ENCODE results near the gene KRT75.
"Not testable (repeated sequence)": the region's sequence is repeated elsewhere in the genome, so short reads cannot be mapped to it uniquely, and the experiment has no call there.

The KRT75 gene

DNA sequence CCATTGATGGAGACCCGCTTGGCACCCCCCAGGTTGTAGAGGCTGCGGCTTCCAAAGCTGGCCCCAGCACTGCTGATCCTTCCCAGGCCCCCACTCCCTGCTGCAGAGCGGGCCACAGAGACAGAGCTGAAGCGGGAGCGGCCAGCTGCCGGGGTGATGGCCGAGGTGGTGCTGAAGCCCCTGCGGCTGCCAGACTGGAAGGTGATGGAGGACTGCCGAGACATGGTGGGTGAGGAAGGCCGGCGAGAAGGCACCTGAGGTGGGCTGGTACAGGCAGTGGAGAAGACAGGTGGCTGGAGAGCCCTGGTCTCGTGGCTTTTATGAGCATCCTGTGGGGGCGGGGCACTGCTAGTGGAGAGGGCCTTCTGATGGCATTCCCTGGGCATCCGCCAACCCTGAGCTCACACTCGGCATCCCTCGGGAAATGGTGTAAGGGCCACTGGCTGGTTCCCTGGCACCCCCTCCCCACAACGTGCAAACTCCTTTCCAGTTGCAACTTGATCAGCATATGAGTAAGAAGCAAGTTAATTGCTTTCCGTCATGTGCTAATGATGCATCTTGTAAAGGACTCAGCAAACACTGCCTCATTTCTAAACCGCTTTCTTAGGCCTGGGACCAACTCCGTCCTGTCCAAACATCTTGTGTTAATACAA, at the start of gene KRT75:
TSS of gene KRT75 (minus strand) at position 291 of the 653 bp plus-strand sequence. CDS start at position 224, 67 bp downstream.
- no peak for DNase-seq

DNA sequence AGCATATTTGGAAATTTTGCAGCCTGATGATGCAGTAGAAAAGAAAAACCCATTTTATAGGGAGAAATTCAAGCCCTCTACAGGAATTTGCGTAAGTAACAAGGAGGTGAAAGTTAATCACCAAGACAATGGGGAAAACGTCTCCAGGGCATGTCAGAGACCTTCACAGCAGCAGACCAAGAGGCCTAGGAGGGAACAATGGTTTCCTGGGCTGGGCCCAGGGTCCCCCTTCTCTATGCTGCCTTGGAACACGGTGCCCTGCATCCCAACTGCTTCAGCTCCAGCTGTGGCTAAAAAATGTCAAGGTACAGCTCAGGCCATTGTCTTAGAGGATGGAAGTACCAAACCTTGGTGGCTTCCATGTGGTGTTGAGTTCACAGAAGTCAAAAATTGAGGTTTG, 45.9 kb upstream of the KRT75 start:
- ATAC-seq (no peak), DNase-seq (no peak)

More for the DNA sequence above, at the start of gene KRT75:
- no peak for ATAC-seq

GRCh38 chr12:52477651-52478050, 43.5 kb upstream of the KRT75 start:
- DNase-seq (no peak), ATAC-seq (no peak)

GRCh38 chr12:52474212-52474611, 40.0 kb upstream of the KRT75 start:
- DNase-seq (no peak), ATAC-seq (no peak)

- DNase-seq, result no peak
- no peak for ATAC-seq
These were observed 39.6 kb upstream of the KRT75 start, which contains the start of gene KRT6C for GRCh38 chr12:52473768-52474167. Gene KRT6C (minus strand): TSS chr12:52473805. CDS start chr12:52473737, 68 bp downstream.

GRCh38 chr12:52469853-52470252, 35.7 kb upstream of the KRT75 start:
- ATAC-seq, result no peak
- no peak for DNase-seq

DNA sequence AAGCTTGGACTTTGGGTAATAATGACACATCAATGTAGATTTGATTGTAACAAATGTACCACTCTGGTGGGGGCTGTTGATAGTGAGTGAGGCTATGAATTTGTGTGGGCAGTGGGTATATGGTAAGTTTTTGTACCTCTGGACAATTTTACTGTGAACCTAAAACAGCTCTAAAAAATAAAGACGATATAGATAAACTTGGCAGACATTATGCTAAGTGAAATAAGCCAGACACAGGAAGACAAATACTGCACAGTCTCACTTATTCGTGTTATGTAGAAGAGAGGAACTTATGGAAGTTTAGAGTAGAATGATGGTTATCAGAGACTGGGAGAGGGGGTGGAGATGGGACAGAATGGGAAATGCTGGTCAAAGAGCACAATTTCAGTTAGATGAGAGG, 30.7 kb upstream of the KRT75 start:
- DNase-seq (no peak), ATAC-seq (no peak)

DNA sequence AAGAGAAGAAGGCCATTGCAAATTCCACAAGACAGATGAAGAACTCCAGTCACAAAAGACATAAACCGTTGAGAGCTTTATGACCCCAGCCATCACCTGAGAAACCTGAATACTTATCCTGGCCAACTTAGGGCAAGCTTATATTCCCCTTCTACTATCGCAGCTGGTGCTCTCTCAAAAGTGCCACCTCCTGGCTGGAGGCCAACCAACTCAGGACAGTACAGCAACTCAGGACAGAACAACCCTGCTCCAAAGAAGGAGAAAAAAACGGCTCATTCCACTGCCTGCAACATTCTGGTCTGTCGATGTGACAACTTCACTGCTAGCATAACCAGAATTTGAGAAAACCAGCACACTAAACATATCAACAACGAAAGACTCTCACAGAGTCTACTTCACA, 27.5 kb upstream of the KRT75 start:
- no peak for ATAC-seq
- DNase-seq, result no peak

GRCh38 chr12:52458861-52459260, 24.7 kb upstream of the KRT75 start:
- DNase-seq (no peak), ATAC-seq (no peak)

GRCh38 chr12:52455821-52456220, 21.6 kb upstream of the KRT75 start:
- ATAC-seq (no peak), DNase-seq (no peak)

DNA sequence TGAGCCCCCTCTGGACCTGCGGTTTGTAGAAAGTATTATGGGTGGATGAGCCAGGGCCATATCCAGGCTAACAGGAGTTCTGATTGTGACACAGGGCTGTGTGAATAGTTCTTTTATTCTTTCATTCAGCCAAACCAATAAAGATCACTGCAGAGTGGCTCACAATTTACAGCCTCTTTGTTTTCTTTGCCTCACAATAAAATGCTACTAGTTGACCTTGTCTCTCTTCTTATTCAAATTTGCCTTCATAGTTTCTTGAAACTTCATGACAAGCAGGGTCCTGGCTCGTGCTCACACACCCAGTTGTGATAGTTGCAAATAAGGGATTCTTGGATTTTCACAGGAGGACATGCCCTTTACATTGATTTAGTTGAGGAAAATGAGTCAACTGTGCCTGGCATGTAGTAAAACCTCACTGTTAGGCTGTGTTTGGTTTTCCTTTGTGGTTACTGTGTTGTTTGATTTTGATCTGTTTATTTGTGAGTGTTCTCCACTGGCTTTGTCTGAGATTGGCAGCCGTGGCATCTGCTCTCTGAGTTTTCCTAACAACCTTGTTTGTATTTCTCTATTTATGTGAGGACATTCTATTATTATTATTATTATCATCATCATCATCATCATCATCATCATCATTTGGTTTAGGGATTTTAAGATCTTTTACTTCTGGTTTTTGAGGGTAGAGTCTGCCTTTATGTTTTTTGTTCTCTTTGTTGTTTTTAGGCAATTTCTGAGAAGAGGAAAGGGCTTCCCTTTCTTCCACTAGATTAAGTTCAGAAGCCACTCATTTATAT, 20.4 kb upstream of the KRT75 start:
- ATAC-seq, result no peak

GRCh38 chr12:52452101-52452500, 17.9 kb upstream of the KRT75 start, which contains the start of gene KRT6B:
Gene KRT6B (minus strand): TSS chr12:52452146. CDS start chr12:52452078, 68 bp downstream.
- DNase-seq, result no peak
- no peak for ATAC-seq

More for the DNA sequence above, 20.4 kb upstream of the KRT75 start:
- no peak for DNase-seq

DNA sequence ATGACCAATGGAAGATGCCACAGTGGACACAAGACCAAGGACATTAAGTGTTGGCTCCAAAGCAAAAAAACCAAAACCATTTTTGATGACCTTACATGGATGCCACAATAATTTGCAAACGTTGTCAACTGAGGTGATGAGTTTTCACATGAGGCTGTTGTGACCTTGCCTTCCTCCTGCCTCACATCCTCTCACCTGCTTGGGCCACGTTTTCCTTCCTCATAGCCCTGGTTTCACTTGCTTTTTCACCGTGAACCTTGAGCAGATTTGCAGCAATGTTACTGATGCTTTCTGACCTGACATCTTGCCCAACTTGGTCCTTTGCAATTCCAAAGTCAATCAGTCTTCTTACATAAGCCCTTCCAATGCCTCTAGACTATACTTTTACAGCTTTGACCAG, 14.1 kb upstream of the KRT75 start:
- DNase-seq, result no peak
- ATAC-seq, result no peak

DNA sequence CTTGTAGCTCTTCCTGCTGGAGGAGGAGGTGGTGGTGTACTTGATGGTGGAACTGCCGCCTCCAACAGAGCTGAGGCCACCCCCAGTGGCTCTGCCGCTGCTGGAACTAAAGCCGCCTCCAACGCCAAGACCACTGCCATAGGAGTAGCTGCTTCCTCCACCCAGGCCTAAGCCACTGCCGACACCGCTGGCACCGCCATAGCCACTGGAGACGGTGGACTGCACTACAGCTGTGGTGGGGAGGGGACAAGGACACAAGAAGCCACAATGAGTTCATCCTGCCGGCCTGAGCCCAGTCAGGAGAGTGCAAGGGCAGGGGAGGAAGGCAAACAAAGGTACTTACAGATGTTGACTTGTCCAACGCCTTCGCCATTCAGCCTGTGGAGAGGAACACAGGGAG, 13.0 kb upstream of the KRT75 start:
- ATAC-seq, DNase-seq: not testable (repeated sequence)

GRCh38 chr12:52446367-52447045, 12.3 kb upstream of the KRT75 start:
- no peak for DNase-seq
- no peak for ATAC-seq

DNA sequence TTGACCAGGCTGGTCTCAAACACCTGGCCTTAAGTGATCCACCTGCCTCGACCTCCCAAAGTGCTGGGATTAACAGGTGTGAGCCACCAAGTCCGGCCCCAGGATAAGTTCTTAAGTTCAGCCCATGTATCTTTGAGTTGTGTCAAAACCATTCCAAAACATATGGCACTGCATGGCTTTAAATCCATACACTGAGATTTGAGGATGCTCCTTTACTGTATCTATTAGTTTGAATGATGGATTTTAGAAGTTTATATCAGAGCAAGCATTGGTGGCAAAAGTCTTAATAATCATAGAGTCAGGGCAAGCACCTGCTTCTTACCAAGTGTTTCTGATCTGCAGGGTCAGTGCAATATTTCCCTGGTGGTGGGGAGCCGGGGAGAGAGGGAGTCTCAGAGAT, 11.7 kb upstream of the KRT75 start:
- no peak for DNase-seq
- ATAC-seq, result no peak

DNA sequence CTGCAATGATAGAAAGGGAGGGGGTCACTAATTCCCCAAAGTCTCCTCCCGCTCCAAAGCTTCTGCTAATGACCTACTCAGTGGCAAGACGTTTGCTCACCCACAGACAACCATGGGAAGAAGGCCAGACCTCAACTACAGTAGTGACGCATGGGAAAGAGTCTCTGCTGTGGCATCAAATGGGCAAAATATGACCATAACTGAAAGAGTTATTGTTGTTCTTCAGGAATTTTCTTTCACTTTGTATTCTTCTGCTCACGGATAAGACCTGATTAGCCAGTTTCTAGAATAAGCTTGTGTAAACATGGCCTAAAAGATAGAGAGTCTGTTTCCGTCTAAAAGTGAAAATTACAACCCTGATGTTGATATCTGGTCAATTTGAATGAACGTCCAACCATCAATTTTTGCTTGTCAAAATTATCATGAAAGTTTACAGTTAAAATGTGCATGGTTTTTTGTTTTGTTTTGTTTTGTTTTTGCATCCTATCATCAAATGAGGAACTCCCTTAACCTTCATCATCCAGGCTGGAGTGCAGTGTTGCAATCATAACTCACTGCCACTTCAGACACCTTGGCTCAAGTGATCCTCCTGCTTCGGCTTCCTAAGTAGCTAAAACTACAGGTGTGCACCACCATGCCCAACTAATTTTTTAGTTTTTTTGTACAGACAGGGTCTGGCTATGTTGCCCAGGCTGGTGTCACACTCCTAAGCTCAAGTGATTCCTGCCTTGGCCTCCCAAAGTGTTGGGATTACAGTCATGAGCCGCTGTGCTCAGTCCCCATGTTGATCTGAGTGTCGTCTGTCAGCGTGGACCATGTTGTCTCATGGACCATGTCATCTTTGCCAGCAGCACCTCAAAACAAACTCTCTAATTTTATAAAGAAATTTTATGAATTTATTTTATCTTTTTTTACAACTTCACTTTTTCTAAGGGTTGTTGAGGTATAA, 10.8 kb upstream of the KRT75 start:
- ATAC-seq (no peak), DNase-seq (no peak)

DNA sequence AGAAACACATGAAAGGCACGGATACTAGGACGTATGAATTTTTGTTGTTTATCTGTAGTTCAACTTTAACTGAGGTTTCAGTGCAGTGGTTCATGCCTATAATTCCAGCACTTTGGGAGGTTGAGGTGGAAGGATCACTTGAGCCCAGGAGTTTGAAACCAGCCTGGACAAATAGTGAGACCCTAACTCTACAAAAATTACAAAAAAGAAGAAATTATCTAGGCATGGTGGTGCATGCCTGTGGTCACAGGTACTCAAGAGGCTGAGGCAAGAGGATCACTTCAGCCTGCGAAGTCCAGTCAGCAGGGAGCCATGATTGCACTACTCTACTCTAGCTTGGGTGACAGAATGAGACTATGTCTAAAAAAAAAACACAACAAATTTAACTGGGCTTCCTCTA, 9.8 kb upstream of the KRT75 start:
- DNase-seq, result no peak
- ATAC-seq, result no peak

DNA sequence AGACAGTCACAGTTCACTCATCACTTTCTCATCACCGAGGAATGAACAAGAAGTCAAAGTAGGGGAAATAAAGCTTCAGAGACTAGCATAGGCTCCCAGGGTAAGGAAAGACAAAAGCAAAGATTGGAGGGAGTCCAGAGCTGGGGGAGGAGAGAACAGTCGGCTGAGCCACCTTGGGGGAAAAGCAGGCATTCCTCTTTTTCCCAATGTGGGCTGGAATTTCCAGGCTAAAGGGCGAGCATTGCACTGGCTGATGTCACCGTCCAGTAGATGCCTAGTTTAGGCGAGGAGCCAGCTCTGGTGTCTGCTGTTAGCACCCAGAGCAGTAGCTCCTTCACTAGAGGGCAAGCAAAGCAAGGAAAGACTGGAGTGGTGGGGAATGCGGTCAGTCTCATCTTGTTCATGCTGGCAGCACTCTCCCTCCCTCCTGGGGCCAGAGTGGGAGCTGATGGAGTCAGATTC, 8.5 kb upstream of the KRT75 start:
- DNase-seq, result no peak
- ATAC-seq, result no peak

DNA sequence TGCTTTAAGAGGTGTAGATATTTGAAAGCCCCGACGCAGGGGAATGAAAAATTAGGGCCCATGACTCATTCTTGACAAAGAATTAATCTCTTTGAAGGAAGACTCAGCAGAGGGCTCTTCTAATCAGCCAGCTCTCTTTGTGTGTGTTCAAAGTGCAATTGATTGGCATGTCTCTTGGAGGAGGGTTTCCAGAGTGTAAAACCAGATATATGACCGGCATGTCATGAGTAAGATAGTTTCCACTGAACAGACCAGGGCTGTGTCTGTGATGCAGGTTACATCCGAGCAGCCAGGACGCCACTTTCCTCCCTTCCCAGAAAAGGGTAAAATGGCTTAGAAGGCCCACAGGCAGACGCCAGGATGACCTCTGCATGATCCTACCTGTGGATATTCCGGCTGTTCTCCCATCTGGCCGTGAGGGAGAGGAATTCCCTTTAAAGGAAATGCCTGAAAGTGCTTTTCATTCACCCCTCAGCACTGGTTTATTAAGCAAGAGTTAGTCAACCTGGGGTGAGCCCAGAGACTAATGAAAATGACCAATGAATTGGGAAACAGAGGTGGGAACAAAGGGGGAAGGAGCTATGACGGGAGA, 7.2 kb upstream of the KRT75 start:
- ATAC-seq (no peak), DNase-seq (no peak)

GRCh38 chr12:52440821-52441319, 6.7 kb upstream of the KRT75 start:
- DNase-seq (no peak), ATAC-seq (no peak)
